H9 (cell line): ENCODE results near the gene F12. TPM values are rescaled to one million over a fixed set of nuclear protein-coding genes. Genes with fewer than 3 reads are reported as not detected.

Experiments
- DNase-seq: peaks from one replicate; pipeline ENCODE4 v3.0.0-alpha.2; 2017
- H2AFZ ChIP-seq: one replicate; pipeline ENCODE4 v1.6.1; 2013; ENCODE audit warnings: mild to moderate bottlenecking, low read length, control low read depth, moderate library complexity
- H2AK5ac ChIP-seq: 2 replicates; pipeline ENCODE4 v1.6.1; 2013; ENCODE audit warnings: low read length, control low read depth, mixed read lengths; ENCODE audit not compliant: insufficient read length
- H2BK120ac ChIP-seq: one replicate; pipeline ENCODE4 v1.6.1; 2013; ENCODE audit warnings: low read depth, mild to moderate bottlenecking, low read length, control low read depth, inconsistent platforms; ENCODE audit not compliant: poor library complexity, severe bottlenecking
- H2BK12ac ChIP-seq: 2 replicates; pipeline ENCODE4 v1.6.1; 2013; ENCODE audit warnings: low read length, control low read depth, mixed read lengths, low read depth; ENCODE audit not compliant: insufficient read length
- H2BK15ac ChIP-seq: 2 replicates; pipeline ENCODE4 v1.6.1; 2013; ENCODE audit warnings: low read depth, low read length, control low read depth
- H2BK20ac ChIP-seq: one replicate; pipeline ENCODE4 v1.6.1; 2013; ENCODE audit warnings: low read depth, mild to moderate bottlenecking, low read length, control low read depth, inconsistent platforms; ENCODE audit not compliant: poor library complexity, severe bottlenecking
- H2BK5ac ChIP-seq: 2 replicates; pipeline ENCODE4 v1.6.1; 2013; ENCODE audit warnings: low read length, control low read depth, mixed read lengths; ENCODE audit not compliant: insufficient read length
- H3K14ac ChIP-seq: 2 replicates; pipeline ENCODE4 v1.6.1; 2013; ENCODE audit warnings: low read length, control low read depth; ENCODE audit not compliant: insufficient read depth
- H3K18ac ChIP-seq: 2 replicates; pipeline ENCODE4 v1.6.1; 2013; ENCODE audit warnings: low read depth, mild to moderate bottlenecking, mixed read lengths, low read length, control low read depth; ENCODE audit not compliant: insufficient read length
- H3K23ac ChIP-seq: 2 replicates; pipeline ENCODE4 v1.6.1; 2013; ENCODE audit warnings: low read length, control low read depth, mixed read lengths, low read depth; ENCODE audit not compliant: insufficient read length
- H3K23me2 ChIP-seq: 2 replicates; pipeline ENCODE4 v1.6.1; 2013; ENCODE audit warnings: low read depth, mild to moderate bottlenecking, mixed read lengths, low read length, control low read depth; ENCODE audit not compliant: insufficient read length, poor library complexity, severe bottlenecking
- H3K27ac ChIP-seq: 2 replicates; pipeline ENCODE4 v1.5.1; 2013; ENCODE audit warnings: low read length, control low read depth, mixed read lengths, low read depth; ENCODE audit not compliant: insufficient read length
- H3K27me3 ChIP-seq: 2 replicates; pipeline ENCODE4 v1.6.1; 2013; ENCODE audit warnings: low read length, control low read depth, inconsistent platforms; ENCODE audit not compliant: insufficient read depth
- H3K4ac ChIP-seq: 2 replicates; pipeline ENCODE4 v1.6.1; 2013; ENCODE audit warnings: low read depth, mild to moderate bottlenecking, control low read depth, inconsistent platforms, low read length, moderate library complexity
- H3K4me1 ChIP-seq: 2 replicates; pipeline ENCODE4 v1.6.1; 2013; ENCODE audit warnings: low read length, control low read depth, inconsistent platforms; ENCODE audit not compliant: insufficient read depth
- H3K4me2 ChIP-seq: 2 replicates; pipeline ENCODE4 v1.6.1; 2013; ENCODE audit warnings: low read length, control low read depth, mixed read lengths; ENCODE audit not compliant: insufficient read length, insufficient read depth
- H3K56ac ChIP-seq: 2 replicates; pipeline ENCODE4 v1.6.1; 2013; ENCODE audit warnings: low read depth, mild to moderate bottlenecking, mixed read lengths, low read length, control low read depth; ENCODE audit not compliant: insufficient read length
- H3K79me1 ChIP-seq: 2 replicates; pipeline ENCODE4 v1.6.1; 2013; ENCODE audit warnings: low read depth, mild to moderate bottlenecking, moderate library complexity, low read length, control low read depth, inconsistent platforms; ENCODE audit not compliant: insufficient read depth, poor library complexity, severe bottlenecking
- H3K79me2 ChIP-seq: 2 replicates; pipeline ENCODE4 v1.6.1; 2013; ENCODE audit warnings: low read length, control low read depth, inconsistent platforms; ENCODE audit not compliant: insufficient read depth
- H3K9ac ChIP-seq: 2 replicates; pipeline ENCODE4 v1.6.1; 2013; ENCODE audit warnings: low read length, control low read depth, mixed read lengths; ENCODE audit not compliant: insufficient read length; ENCODE audit errors: extremely low read depth
- H3K9me3 ChIP-seq: one replicate; pipeline ENCODE4 v1.6.1; 2013; ENCODE audit warnings: low read depth, low read length, inconsistent platforms; ENCODE audit not compliant: control insufficient read depth
- H3T11ph ChIP-seq: one replicate; pipeline ENCODE4 v1.6.1; 2013; ENCODE audit warnings: mild to moderate bottlenecking, low read length, control low read depth, inconsistent platforms
- H4K20me1 ChIP-seq: one replicate; pipeline ENCODE4 v1.6.1; 2013; ENCODE audit not compliant: control insufficient read depth, insufficient read length, insufficient read depth
- H4K5ac ChIP-seq: 2 replicates; pipeline ENCODE4 v1.6.1; 2013; ENCODE audit warnings: low read depth, mild to moderate bottlenecking, mixed read lengths, low read length, control low read depth; ENCODE audit not compliant: insufficient read length
- H4K8ac ChIP-seq: replicated peaks from 2 replicates; pipeline ENCODE4 v1.6.1; 2013; ENCODE audit warnings: low read length, control low read depth, mixed read lengths, low read depth; ENCODE audit not compliant: insufficient read length
- H4K91ac ChIP-seq: 2 replicates; pipeline ENCODE4 v1.6.1; 2013; ENCODE audit warnings: low read depth, mild to moderate bottlenecking, moderate library complexity, mixed read lengths, low read length, control low read depth; ENCODE audit not compliant: insufficient read length
- H3K27ac Mint-ChIP-seq, 3 experiments: 2 replicates in 2 of 3; 3 replicates in 1 of 3; pipeline ENCODE4 v1.8.0; 2020 to 2021; ENCODE audit warnings: mixed read lengths in 3 of 3, mild to moderate bottlenecking in 1 of 3, moderate library complexity in 1 of 3
- H3K27me3 Mint-ChIP-seq: 2 replicates; pipeline ENCODE4 v1.8.0; 2021; ENCODE audit warnings: low read depth, mild to moderate bottlenecking, moderate library complexity, mixed read lengths
- H3K36me3 Mint-ChIP-seq, 3 experiments: 2 replicates in 2 of 3; 3 replicates in 1 of 3; pipeline ENCODE4 v1.8.0; 2020 to 2021; ENCODE audit warnings: low read depth in 3 of 3, mixed read lengths in 3 of 3; ENCODE audit not compliant: insufficient read depth in 1 of 3
- H3K4me1 Mint-ChIP-seq, 2 experiments: 2 replicates each; pipeline ENCODE4 v1.8.0; 2020; ENCODE audit warnings: mixed read lengths in 2 of 2
- H3K4me3 Mint-ChIP-seq, 2 experiments: 2 replicates in 1 of 2; 3 replicates in 1 of 2; pipeline ENCODE4 v1.8.0; 2020 to 2021; ENCODE audit warnings: mild to moderate bottlenecking in 2 of 2, mixed read lengths in 2 of 2, moderate library complexity in 1 of 2
- H3K9me3 Mint-ChIP-seq, 2 experiments: 2 replicates in 1 of 2; 3 replicates in 1 of 2; pipeline ENCODE4 v1.8.0; 2020; ENCODE audit warnings: mild to moderate bottlenecking in 2 of 2, mixed read lengths in 2 of 2, moderate library complexity in 1 of 2
- WGBS: extraction: QIAGEN DNeasy Blood & Tissue Kit; methylation state at CpG from one replicate; pipeline ENCODE4 v1.1.7; 2013; ENCODE audit warnings: missing lambda C conversion rate, low lambda C conversion rate, mixed read lengths; ENCODE audit not compliant: insufficient read length; ENCODE audit errors: extremely low coverage; 5-methylcytosine and 5-hydroxymethylcytosine counted together
- total RNA-seq: library from RNA; stranded (reverse); gene quantifications from 2 replicates; pipeline ENCODE4 v1.2.1, GENCODE V29; 2021
- TF ChIP-seq, protein P1 (sequence below): fragments of 200-600 bp; sonication (generic); conservative IDR thresholded peaks from 3 replicates; pipeline ENCODE4 v1.8.0; 2021; ENCODE audit warnings: antibody characterized with exemption, mild to moderate bottlenecking

Gene F12
- total RNA-seq, 1 experiment from 2014 or later: 3.5 TPM

DNA sequence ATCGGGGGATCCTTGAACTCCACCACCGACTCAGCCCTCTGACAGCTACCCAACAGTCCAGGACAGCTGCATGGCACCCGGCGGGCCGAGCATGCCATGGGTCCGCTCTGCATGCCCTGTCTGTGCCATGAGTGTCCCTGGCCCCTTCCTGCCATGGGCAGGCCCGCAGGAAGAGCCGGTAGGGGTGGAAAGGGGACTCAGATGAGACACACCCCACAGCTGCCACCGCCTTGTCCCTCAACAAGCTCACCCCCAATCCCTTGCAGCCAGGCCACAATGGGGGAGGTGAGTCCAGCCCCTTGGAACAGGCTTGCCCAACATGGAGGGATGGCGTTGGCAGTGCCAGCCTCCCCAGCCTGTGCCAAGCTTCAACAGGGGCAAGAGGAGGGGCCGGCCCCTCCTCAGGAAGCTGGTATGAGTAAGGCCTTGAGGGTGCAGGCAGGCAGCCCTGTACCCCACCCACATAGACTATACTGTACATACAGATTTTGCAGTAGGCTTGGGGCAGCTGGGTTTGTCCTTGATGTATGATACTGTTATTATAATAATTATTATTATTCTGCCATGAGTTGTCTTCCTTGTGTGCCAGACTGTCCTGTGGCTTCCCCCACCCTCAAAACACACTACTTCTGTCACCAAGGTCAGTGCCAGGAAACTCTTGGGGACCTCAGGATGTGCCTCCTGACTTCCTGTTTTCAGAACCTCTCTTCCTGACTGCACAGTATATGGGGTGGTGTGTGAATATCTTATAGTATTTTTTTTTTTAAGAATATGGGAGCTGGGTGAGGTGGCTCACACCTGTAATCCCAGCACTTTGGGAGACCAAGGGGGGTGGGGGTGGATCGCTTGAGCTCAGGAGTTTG lies 37.1 kb downstream of the F12 start:
- no peak overlapping the region for H3K27ac ChIP-seq
- H3K36me3 Mint-ChIP-seq: peaks cover 8 to 22% (median 8%) of the 10 kb centered on the region in 3 experiments
- H4K91ac ChIP-seq: no peak overlapping the region
- H3K9ac ChIP-seq: no peak overlapping the region
- no peak overlapping the region for H3K4ac ChIP-seq
- peaks cover 10% of the 10 kb centered on the region for H3K23me2 ChIP-seq
- no peak overlapping the region for H2BK12ac ChIP-seq
- no CpG with 5 or more reads among the region's 12 CpGs for WGBS
- peaks cover 15% of the 10 kb centered on the region for H3K27me3 Mint-ChIP-seq
- DNase-seq: no peak
- no peak overlapping the region for H3K27ac Mint-ChIP-seq
- H3K4me3 Mint-ChIP-seq: peak overlapping the region in 1 of 2 experiments; percentile 35; a peak in 2 of 5 replicates
- H2BK120ac ChIP-seq: no peak overlapping the region
- TF ChIP-seq, protein P1, sequence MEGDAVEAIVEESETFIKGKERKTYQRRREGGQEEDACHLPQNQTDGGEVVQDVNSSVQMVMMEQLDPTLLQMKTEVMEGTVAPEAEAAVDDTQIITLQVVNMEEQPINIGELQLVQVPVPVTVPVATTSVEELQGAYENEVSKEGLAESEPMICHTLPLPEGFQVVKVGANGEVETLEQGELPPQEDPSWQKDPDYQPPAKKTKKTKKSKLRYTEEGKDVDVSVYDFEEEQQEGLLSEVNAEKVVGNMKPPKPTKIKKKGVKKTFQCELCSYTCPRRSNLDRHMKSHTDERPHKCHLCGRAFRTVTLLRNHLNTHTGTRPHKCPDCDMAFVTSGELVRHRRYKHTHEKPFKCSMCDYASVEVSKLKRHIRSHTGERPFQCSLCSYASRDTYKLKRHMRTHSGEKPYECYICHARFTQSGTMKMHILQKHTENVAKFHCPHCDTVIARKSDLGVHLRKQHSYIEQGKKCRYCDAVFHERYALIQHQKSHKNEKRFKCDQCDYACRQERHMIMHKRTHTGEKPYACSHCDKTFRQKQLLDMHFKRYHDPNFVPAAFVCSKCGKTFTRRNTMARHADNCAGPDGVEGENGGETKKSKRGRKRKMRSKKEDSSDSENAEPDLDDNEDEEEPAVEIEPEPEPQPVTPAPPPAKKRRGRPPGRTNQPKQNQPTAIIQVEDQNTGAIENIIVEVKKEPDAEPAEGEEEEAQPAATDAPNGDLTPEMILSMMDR: no peak
- no peaks in the 10 kb centered on the region for H4K20me1 ChIP-seq
- H4K5ac ChIP-seq: no peak overlapping the region
- H3K9me3 Mint-ChIP-seq: no peaks in the 10 kb centered on the region; a peak in 1 of 5 replicates
- no peaks in the 10 kb centered on the region for H3K79me2 ChIP-seq
- no peak overlapping the region for H3K18ac ChIP-seq
- H3K4me1 ChIP-seq: peaks cover 6% of the 10 kb centered on the region; the same call in 1 of the 2 replicates
- H2BK15ac ChIP-seq: no peak overlapping the region
- peaks cover 31 to 56% of the 10 kb centered on the region in 2 experiments for H3K4me1 Mint-ChIP-seq
- H3K4me2 ChIP-seq: no peak overlapping the region
- H3K14ac ChIP-seq: no peak overlapping the region
- H2AK5ac ChIP-seq: no peak overlapping the region
- no peak overlapping the region for H3T11ph ChIP-seq
- no peaks in the 10 kb centered on the region for H3K9me3 ChIP-seq
- H3K56ac ChIP-seq: no peak overlapping the region
- no peak overlapping the region for H2BK5ac ChIP-seq
- H4K8ac ChIP-seq: no peak overlapping the region
- no peaks in the 10 kb centered on the region; the same call in 1 of the 2 replicates for H3K27me3 ChIP-seq
- no peaks in the 10 kb centered on the region for H3K79me1 ChIP-seq
- no peak overlapping the region for H2AFZ ChIP-seq
- H2BK20ac ChIP-seq: no peak overlapping the region
- H3K23ac ChIP-seq: no peak overlapping the region
